IPS-20b (cell line): ENCODE results near the gene FMN2.

ENCODE experiments used
- H3K27ac ChIP-seq: one replicate; pipeline ENCODE4 v1.5.1; 2013; ENCODE audit warnings: low read length
- H3K27me3 ChIP-seq: 2 replicates; pipeline ENCODE4 v1.6.1; 2013; ENCODE audit warnings: mild to moderate bottlenecking, low read length, inconsistent platforms; ENCODE audit not compliant: insufficient read depth
- H3K36me3 ChIP-seq: 2 replicates; pipeline ENCODE4 v1.6.1; 2013; ENCODE audit warnings: low read depth, mild to moderate bottlenecking, inconsistent platforms, low read length, moderate library complexity; ENCODE audit not compliant: insufficient read depth
- H3K4me1 ChIP-seq: 2 replicates; pipeline ENCODE4 v1.6.1; 2013; ENCODE audit warnings: mild to moderate bottlenecking, control low read depth, inconsistent platforms, low read length, moderate library complexity; ENCODE audit not compliant: insufficient read depth
- H3K4me3 ChIP-seq: 2 replicates; pipeline ENCODE4 v1.5.1; 2013; ENCODE audit warnings: mild to moderate bottlenecking, low read length, inconsistent platforms
- H3K9ac ChIP-seq: 2 replicates; pipeline ENCODE4 v1.6.1; 2013; ENCODE audit warnings: low read depth, mild to moderate bottlenecking, inconsistent platforms, low read length, moderate library complexity
- H3K9me3 ChIP-seq: 2 replicates; pipeline ENCODE4 v1.6.1; 2013; ENCODE audit warnings: mild to moderate bottlenecking, low read depth, low read length, inconsistent platforms; ENCODE audit not compliant: insufficient read depth

The FMN2 gene

DNA sequence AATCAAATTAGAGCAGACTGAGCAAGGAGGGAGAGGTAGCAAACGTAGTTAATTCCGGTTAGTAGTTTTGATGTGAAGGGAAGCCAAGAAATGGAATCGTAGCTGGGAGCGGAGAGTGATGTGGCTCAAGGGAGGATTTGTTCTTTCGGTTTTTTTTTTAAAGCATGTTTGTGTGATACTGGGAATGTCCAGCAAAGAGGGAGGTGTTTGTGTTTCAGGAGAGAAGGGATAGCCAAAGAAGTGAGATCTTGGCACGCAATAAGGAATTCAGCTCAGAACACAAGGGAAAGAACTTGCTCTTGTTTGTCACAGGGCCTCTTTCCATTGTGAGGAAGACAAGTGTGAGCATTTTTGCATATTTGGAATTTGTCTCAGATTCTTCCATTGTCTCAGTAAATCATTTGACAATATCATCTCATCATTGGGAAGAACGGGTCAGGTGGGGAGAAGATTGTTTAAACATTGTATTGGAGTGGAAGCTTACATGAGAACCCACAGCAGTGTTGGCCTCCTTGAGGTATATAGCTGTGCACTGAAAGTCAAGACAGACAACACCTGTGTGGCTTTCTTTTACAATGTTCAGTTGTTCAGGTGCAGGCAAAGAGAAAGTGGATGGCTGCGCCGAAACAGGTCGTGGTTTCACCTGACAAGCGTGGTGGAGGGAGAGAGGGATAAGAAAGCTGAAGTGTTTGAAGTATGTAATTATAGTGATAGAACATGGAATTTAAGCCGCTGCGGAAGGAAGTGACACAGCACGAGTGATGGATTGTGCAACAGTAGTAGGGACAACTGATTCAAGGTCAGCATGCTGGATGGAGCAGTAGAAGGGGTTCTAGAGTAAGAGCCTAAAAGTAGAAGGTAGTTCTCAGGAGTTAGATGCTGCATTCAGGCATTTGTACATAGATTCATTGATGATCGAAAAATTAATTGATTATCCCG lies 25.4 kb downstream of the FMN2 start:
- no peak overlapping the region for H3K4me3 ChIP-seq
- H3K36me3 ChIP-seq: no peaks in the 10 kb centered on the region
- H3K9ac ChIP-seq: no peak overlapping the region
- peaks cover 12% of the 10 kb centered on the region; the same call in 1 of the 2 replicates for H3K4me1 ChIP-seq
- H3K27ac ChIP-seq: no peak overlapping the region
- H3K9me3 ChIP-seq: no peaks in the 10 kb centered on the region
- no peaks in the 10 kb centered on the region for H3K27me3 ChIP-seq

DNA sequence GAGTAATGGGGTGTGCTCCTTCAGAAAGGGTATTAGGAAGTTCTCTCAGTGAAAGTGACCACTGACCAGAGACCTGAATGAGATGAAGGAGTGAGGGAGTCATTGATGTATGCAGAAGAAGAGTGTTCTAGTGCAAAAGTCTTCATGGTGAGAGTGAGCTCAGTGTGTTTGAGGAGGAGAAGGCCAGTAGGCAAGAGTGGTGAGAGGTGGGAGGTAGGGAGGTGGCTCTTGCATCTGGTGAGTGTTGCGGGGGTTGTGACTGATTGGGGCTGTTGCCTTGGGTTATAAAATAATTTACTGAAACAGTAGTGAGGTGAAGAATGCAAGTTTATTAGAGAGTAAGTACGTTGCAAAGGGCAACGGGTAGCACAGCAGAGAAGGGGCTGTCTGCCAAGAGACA lies 26.2 kb downstream of the FMN2 start:
- no peak overlapping the region for H3K9ac ChIP-seq

DNA sequence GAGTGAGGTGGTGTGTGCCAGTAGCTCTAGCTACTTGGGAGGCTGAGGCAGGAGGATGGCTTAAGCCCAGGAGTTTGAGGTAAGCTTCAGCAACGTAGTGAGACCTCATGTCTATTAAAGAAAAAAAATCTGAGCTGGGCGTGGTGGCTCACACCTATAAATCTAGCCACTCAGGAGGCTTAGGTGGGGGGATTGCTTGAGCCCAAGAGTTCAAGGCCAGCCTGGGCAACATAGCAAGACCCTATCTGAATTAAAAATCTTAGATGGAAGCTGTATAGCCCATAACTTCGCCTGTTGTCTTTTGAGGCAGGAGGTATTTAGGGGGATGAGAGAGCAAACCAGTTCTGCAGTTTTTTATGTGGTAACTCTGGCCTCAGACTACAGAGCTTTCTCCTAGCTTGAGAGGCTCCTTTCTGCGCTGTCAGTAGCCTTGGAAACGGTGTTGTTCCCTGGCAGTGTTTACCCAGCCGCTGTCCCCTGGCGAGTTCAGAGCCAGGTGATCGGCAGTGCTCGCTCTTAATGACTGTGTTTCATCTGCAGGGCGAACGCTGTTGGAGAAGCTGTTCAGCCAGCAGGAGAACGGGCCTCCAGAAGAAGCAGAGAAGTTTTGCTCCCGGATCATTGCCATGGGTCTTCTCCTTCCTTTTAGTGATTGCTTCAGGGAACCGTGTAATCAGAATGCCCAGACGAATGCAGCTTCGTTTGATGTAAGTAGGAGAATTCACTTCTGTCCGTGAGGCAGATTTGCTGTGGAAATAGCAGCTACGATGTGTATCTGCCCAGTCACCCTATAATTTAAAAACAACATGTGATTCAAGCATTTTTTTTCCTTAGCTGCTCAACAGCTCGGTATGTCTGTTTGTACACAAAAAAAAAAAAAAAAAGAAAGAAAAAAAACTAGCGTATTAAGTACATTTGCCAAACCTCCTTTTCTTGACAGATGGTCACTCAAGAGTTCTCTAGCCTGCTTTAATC lies 31.2 kb downstream of the FMN2 start:
- Histone ChIP-seq H3K27me3 (no peaks in the 10 kb centered on the region), H3K4me1 (no peaks in the 10 kb centered on the region), H3K9ac (no peak overlapping the region; the same call in 1 of the 2 replicates), H3K9me3 (no peaks in the 10 kb centered on the region), H3K36me3 (no peaks in the 10 kb centered on the region), H3K4me3 (no peak overlapping the region), H3K27ac (no peak overlapping the region)

More for the DNA sequence above, 26.2 kb downstream of the FMN2 start:
- Histone ChIP-seq H3K27ac (no peak overlapping the region), H3K27me3 (no peaks in the 10 kb centered on the region), H3K4me1 (peaks cover 12% of the 10 kb centered on the region; the same call in 1 of the 2 replicates), H3K9me3 (no peaks in the 10 kb centered on the region), H3K4me3 (no peak overlapping the region), H3K36me3 (no peaks in the 10 kb centered on the region)

DNA sequence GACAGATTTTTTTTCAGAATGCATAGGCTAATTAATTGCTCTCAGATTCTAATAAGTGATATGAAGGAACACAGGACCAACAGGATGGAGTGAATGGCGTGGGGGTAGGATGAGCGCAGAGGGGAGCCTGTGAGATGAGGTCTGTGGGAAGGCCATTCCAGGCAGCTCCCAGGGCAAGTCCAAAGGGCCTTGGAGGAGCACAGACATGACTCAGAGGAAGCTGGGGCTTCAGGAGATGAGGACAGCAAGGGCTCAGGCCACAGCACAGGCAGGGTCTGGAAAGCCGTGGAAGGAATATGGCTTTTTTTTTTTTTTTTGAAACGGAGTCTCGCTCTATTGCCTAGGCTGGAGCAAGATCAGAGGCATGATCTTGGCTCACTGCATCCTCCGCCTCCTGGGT lies 35.1 kb downstream of the FMN2 start:
- no peaks in the 10 kb centered on the region for H3K4me1 ChIP-seq
- no peak overlapping the region for H3K9ac ChIP-seq
- no peaks in the 10 kb centered on the region for H3K9me3 ChIP-seq
- H3K27ac ChIP-seq: no peak overlapping the region
- no peaks in the 10 kb centered on the region for H3K36me3 ChIP-seq
- H3K4me3 ChIP-seq: no peak overlapping the region
- no peaks in the 10 kb centered on the region for H3K27me3 ChIP-seq

DNA sequence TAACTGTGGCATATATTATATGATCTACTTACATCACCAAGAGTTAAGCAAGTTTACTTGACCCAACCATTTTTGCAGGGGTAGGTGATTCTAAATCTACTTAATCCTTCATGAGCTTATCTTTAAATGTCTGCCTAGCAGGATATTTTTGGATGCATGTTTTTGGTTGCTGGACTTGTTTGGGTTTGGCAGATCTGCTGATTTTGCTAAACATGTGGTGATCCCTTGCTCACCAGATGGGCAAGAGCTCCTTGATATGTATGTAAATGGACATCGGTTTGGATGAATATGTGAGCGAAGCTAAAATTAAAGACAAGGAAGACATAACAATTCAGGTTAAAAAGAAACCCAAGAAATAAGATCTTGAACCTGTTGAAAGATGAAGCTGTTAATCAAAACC lies 36.7 kb downstream of the FMN2 start:
- Histone ChIP-seq H3K9ac (no peak overlapping the region), H3K9me3 (no peaks in the 10 kb centered on the region), H3K4me3 (no peak overlapping the region), H3K27ac (no peak overlapping the region), H3K27me3 (no peaks in the 10 kb centered on the region), H3K4me1 (no peaks in the 10 kb centered on the region), H3K36me3 (no peaks in the 10 kb centered on the region)

DNA sequence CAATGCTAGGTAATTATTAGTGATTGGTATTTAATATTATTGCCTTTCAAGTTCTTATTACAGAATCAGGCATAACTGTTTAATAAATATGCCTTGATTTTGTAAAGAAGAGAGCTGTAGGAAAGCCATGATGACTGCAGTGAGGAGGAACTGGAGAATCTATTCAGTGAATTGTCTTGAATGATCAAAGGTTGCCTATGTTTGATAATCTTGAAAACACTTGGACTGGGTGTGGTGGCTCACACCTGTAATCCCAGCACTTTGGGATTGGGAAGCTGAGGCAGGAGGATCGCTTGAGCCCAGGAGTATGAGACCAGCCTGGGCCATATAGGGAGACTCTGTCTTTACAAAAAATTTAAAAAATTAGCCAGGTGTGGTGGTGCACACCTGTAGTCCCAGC lies 42.4 kb downstream of the FMN2 start:
- Histone ChIP-seq H3K27ac (no peak overlapping the region), H3K4me3 (no peak overlapping the region), H3K27me3 (no peaks in the 10 kb centered on the region), H3K36me3 (no peaks in the 10 kb centered on the region), H3K9me3 (no peaks in the 10 kb centered on the region), H3K4me1 (peaks cover 2% of the 10 kb centered on the region; the same call in 1 of the 2 replicates), H3K9ac (no peak overlapping the region)

DNA sequence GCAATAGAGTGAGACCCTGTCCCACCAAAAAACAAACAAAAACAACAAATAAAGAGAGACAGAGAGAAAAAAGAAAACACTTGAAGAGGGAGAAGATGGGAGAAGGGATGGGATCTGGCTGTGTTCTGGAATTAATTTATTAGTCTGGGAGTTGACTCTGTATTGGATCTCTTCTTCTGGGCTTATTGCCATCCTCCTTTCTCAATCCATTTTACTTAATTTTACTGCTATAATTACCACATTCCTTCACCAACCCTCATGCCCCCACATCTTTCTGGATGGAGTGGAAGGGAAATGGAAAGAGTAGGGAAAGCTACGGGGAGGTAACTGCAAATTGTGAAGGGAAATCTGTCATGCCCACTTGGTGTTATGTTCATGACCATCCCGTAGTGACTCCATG lies 42.9 kb downstream of the FMN2 start:
- Histone ChIP-seq H3K4me3 (no peak overlapping the region), H3K4me1 (peaks cover 7% of the 10 kb centered on the region; the same call in 1 of the 2 replicates), H3K36me3 (no peaks in the 10 kb centered on the region), H3K27me3 (no peaks in the 10 kb centered on the region), H3K9me3 (no peaks in the 10 kb centered on the region), H3K27ac (no peak overlapping the region), H3K9ac (no peak overlapping the region)

DNA sequence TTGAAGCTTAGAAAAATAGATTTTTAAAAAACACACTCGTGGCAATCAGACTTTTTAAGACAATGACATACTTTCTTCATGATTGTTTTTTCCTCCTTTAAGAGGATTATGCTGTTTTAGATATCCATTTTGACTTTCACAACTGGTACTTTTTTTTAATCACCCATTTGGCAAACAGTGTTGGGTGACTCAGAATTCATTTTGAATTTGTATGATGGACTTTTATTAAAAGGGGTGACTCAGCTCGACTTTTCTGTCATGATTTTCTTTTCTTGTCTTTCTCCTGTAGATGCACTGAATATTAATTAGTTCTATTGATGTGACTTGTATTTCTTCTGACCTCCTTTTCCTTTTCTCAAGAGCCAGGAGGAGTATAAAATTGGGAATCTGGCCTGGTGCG lies 44.7 kb downstream of the FMN2 start:
- Histone ChIP-seq H3K27ac (no peak overlapping the region), H3K9me3 (no peaks in the 10 kb centered on the region), H3K27me3 (no peaks in the 10 kb centered on the region), H3K4me1 (peaks cover 9% of the 10 kb centered on the region; the same call in 1 of the 2 replicates), H3K9ac (no peak overlapping the region), H3K4me3 (no peak overlapping the region), H3K36me3 (no peaks in the 10 kb centered on the region)

DNA sequence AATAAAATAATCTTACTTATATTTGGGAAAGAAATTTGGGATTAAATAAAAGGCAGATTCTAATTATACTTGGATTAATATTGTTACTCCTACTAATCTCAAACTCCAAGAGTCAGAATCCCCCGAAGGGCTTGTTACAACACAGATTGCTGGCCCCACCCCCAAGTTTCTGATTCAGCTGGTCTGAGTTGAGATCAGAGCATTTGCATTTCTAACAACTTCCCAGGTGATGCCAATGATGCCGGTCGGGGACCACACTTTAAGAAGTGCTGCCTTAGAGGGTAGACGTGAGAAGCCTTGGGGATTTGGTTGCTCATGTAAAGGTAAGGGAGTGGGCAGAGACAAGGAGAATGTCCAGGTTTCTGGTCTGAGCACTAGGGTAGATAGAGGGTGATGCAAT lies 47.2 kb downstream of the FMN2 start:
- Histone ChIP-seq H3K4me3 (no peak overlapping the region), H3K4me1 (peaks cover 9% of the 10 kb centered on the region; the same call in 1 of the 2 replicates), H3K27me3 (no peaks in the 10 kb centered on the region), H3K9ac (no peak overlapping the region), H3K36me3 (no peaks in the 10 kb centered on the region), H3K27ac (no peak overlapping the region), H3K9me3 (no peaks in the 10 kb centered on the region)

DNA sequence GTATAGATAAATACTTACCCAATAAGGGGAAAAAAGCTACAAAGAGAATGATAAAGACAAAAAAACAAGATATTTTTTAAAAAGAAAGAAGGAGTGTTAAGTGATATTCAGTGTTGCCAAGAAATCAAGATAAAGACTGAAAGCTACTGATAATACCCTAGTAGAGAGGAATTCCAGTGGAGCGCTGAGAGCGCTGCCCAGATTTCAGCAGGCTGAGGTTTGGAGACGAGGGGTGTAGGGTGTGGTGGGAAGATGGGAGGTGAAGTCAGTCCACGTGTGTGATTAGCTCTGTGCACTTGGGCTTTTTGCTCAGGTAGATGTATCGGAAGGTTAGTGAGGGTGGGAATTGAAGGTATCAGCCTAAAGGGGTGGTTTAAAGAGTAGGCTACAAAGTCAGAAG lies 47.8 kb downstream of the FMN2 start:
- Histone ChIP-seq H3K4me3 (no peak overlapping the region), H3K27me3 (no peaks in the 10 kb centered on the region), H3K4me1 (peaks cover 9% of the 10 kb centered on the region; the same call in 1 of the 2 replicates), H3K27ac (no peak overlapping the region), H3K9ac (no peak overlapping the region), H3K9me3 (no peaks in the 10 kb centered on the region), H3K36me3 (no peaks in the 10 kb centered on the region)

DNA sequence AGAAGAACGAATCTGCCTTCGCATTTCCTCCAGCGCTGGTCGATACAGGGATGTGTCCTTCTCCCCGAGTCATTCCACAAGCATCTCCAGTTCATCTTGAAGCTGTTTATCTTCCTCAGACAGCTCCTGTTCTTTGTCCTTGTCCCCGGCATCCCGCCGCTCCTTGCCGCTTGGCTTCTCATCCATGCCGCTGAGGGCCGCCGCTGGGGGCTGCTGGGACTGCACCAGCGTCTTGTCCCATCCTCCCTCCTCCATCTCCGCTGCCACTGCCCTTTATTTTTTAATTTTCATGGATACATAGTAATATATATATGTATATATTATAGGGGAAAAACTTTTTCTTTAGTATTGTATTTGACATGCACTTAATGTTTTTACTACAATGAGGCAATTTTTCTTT lies 53.4 kb downstream of the FMN2 start:
- no peak overlapping the region for H3K9ac ChIP-seq
- no peaks in the 10 kb centered on the region for H3K36me3 ChIP-seq
- no peaks in the 10 kb centered on the region for H3K4me1 ChIP-seq
- H3K9me3 ChIP-seq: no peaks in the 10 kb centered on the region
- no peak overlapping the region for H3K4me3 ChIP-seq
- no peak overlapping the region for H3K27ac ChIP-seq
- no peaks in the 10 kb centered on the region for H3K27me3 ChIP-seq
